Right forelimb (tissue), 1 donor: Measurements from ENCODE around the gene EGFL6.
"Not testable (repeated sequence)": the region's sequence is repeated elsewhere in the genome, so short reads cannot be mapped to it uniquely, and the experiment has no call there.

Source experiments
- DNase-seq: peaks from one replicate; pipeline ENCODE4 v3.0.0-alpha.2; 2018

The EGFL6 gene

GRCh38 chrX:13654116-13654515 is 84.7 kb downstream of the EGFL6 start:
- no peak for DNase-seq

DNA sequence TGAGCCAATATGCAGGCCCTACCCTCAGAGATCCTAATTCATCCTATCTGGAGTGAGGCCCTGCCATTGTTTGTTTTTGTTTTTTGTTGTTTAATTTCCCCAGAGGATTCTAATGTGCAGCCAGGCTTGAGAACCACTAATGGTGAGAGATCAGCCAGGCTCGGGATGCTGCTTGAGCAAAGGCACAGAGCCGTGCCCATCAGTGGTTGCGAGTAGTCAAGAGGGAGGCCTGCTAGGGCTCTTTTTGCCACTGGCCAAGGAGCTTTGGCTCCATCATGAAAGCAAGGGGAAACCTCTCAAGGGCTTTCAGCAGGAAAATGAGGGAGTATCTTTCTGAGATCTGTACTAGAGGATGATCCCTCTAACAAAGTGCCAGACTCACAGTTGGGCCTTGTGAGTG is 86.3 kb downstream of the EGFL6 start:
- no peak for DNase-seq

- no peak for DNase-seq
These were observed 89.2 kb downstream of the EGFL6 start for GRCh38 chrX:13658602-13659001.

GRCh38 chrX:13659063-13659462 is 89.7 kb downstream of the EGFL6 start:
- no peak for DNase-seq

DNA sequence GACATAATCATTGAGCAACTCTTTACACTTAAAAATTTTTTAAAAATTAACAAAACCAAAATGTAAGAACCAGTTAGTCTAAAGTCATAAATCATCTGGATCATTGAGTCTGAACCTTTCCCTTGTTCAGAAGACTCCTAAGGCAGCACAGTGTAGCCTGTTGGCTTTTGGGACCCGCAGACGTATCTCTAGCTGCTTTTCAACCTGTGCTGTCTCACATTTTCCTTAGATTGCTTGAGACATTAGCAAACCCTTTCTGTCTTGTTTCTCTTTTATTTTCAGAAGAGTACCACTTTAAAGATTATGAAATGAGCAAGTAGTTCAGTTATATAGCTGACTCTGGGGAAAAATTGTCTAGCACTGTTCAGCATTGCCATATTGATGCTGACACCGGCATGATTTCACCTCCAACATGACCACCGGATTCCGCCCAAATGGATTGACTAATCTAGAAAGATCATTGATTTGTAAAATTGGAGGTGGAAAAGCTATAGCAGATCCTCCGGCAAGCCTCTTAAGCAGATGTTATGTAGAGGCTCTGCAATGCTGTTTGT is 92.4 kb downstream of the EGFL6 start:
- DNase-seq = no peak

GRCh38 chrX:13662355-13662791 is 93.0 kb downstream of the EGFL6 start:
- DNase-seq = no peak

GRCh38 chrX:13664020-13664419 is 94.6 kb downstream of the EGFL6 start:
- DNase-seq = no peak

DNA sequence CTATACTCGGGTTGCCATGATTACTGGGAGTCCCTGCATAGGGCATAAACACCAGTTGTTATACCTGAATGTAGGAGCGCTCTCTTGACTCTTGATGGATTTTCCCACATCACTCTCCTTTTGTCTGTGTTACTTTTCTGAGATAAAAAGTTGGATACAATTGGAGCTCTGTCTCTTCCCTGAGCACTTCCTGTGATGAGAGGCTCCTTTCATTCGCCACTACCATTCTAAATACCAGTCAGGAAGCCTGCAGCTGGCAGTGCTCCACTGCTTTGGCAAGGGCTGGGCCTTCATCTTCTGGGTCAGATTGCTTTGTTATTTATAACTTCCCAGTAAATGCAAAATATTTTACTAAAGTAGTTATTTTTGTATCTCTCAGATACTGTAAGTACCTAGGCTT is 97.4 kb downstream of the EGFL6 start:
- DNase-seq = no peak

DNA sequence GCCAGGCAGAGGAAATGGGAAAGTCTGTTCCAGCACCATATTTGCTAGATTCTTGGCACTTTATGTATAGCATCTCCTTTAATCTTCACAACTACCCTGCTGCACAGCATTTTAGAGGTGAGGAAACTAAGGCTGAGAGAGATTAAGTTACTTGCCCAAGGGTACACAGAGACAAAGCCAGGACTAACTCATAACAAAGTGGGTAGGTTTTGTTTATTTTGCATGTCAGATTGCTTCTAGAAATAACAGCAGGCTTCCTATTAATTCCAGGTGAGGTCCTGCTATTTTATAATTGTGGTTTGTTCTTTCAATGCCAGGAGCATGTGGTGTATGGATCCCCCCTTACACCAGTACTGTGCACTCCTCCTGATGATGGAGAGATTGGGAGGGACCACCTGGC is 98.5 kb downstream of the EGFL6 start:
- DNase-seq = no peak

DNA sequence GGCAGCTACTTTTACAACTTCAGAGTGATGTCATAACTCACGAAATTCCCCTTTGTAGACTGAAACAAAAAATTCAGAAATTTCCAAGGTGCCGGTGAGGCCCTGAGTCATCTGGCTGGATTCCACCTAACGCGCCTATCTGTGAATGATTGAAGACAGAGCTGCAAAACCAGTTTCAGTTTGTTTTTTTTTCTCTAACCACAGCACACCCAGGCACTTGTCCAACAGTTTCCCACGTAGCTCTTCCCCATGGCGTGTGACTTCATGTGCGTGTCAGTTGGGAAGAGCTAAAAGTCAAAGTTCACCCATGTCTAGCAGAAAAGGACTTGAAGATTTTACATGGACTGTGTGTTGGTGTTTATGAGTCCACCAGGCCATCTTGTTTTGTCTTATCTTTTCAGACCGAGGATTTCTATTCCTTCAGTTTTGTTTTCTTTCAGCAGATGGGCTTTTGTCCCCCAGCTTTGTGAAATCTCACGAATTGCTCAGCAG is 99.9 kb downstream of the EGFL6 start:
- no peak for DNase-seq

DNA sequence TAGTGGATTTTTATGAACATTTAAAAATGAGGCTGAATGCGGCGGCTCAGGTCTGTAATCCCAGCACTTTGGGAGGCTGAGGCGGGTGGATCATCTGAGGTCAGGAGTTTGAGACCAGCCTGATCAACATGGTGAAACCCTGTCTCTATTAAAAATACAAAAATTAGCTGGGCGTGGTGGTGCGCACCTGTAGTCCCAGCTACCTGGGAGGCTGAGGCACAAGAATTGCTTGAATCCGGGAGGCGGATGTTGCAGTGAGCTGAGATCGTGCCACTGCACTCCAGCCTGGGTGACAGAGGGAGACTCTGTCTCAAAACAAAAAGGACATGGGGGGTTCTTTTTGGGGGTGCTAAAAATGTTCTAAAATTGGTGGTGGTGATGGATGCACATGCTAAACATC is 100.4 kb downstream of the EGFL6 start:
- not testable (repeated sequence) for DNase-seq

- no peak for DNase-seq
These were observed 100.8 kb downstream of the EGFL6 start for GRCh38 chrX:13670197-13670596.

DNA sequence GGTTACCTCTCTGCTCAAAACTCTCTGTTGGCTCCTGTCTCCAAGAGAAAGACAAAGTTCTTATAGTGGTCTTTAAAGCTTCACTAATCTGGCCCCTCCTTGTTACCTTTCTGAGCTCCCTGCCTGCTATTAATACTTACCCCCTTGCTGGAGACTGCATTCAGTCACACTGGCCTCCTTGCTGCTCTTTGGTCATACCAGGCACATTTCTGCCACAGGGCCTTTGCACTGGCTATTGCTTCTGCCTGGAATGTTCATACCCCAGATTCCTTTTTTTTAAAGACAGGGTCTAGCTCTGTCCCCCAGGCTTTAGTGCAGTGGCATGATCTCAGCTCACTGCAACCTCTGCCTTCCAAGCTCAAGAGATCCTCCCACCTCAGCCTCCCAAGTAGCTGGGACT is 103.6 kb downstream of the EGFL6 start:
- DNase-seq = no peak

DNA sequence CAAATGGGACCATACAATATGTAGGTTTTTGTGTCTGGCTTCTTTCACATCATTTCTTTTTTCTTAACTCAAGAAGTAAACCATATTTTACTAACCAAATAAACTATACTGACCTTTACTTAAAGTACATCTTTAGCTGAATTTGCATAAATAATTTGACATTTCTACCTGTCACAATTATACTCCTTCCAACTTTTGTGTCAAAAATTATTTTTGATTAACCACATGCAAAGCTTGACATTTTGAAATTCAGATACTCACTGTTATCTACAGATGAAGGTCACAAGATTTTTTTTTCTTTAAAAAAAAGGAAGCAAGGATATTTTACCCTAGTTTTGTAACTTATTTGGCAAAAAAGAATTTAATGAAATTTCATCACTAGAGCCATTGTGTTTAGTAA is 107.5 kb downstream of the EGFL6 start:
- no peak for DNase-seq

DNA sequence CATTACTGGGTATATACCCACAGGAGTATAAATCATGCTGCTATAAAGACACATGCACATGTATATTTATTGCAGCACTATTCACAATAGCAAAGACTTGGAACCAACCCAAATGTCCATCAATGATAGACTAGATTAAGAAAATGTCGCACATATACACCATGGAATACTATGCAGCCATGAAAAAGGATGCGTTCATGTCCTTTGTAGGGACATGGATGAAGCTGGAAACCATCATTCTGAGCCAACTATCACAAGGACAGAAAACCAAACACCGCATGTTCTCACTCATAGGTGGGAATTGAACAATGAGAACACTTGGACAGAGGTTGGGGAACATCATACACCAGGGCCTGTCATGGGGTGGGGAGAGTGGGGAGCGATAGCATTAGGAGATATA is 110.3 kb downstream of the EGFL6 start:
- DNase-seq = not testable (repeated sequence)

- no peak for DNase-seq
These were observed 112.2 kb downstream of the EGFL6 start for GRCh38 chrX:13681595-13681994.
